Spleen (tissue), 11 donors: Measurements from ENCODE around the gene CDC42BPA. TPM values are rescaled to one million over a fixed set of nuclear protein-coding genes. Genes with fewer than 3 reads are reported as not detected.
"Not testable (repeated sequence)": the region's sequence is repeated elsewhere in the genome, so short reads cannot be mapped to it uniquely, and the experiment has no call there.

Experiments used
- DNase-seq: peaks from one replicate; pipeline ENCODE4 v3.0.0-alpha.2; 2020
- H3K27ac ChIP-seq, 8 donors: fragments of 200-600 bp; sonication (generic) in 7 of 8; 1 replicate in 4 of 8; 2 replicates in 4 of 8; pipeline versions ENCODE4 v1.5.0 to v1.8.0; 2016 to 2021; ENCODE audit warnings: inconsistent platforms in 4 of 8, mild to moderate bottlenecking in 4 of 8, moderate library complexity in 1 of 8
- H3K27me3 ChIP-seq, 7 donors: fragments of 200-600 bp; sonication (generic) in 6 of 7; replicated peaks in 1 of 7; 1 replicate in 4 of 7; 2 replicates in 3 of 7; pipeline versions ENCODE4 v1.5.0 to v1.8.0; 2016 to 2021; ENCODE audit warnings: inconsistent platforms in 3 of 7, mild to moderate bottlenecking in 1 of 7
- H3K36me3 ChIP-seq, 6 donors: fragments of 200-600 bp; sonication (generic) in 5 of 6; 1 replicate in 4 of 6; 2 replicates in 2 of 6; pipeline versions ENCODE4 v1.5.0 to v1.8.0; 2016 to 2021; ENCODE audit warnings: inconsistent platforms in 2 of 6
- H3K4me1 ChIP-seq, 6 donors: fragments of 200-600 bp; sonication (generic) in 5 of 6; 1 replicate in 3 of 6; 2 replicates in 3 of 6; pipeline versions ENCODE4 v1.5.0 to v1.8.0; 2016 to 2021; ENCODE audit warnings: inconsistent platforms in 3 of 6
- H3K4me3 ChIP-seq, 8 donors: fragments of 200-600 bp; sonication (generic) in 7 of 8; 1 replicate in 4 of 8; 2 replicates in 4 of 8; pipeline versions ENCODE4 v1.5.0 to v1.8.0; 2016 to 2021; ENCODE audit warnings: inconsistent platforms in 4 of 8, mild to moderate bottlenecking in 4 of 8, moderate library complexity in 2 of 8
- H3K9me3 ChIP-seq, 8 donors: fragments of 200-600 bp; sonication (generic) in 7 of 8; 1 replicate in 4 of 8; 2 replicates in 4 of 8; pipeline versions ENCODE4 v1.5.0 to v1.8.0; 2016 to 2021; ENCODE audit warnings: inconsistent platforms in 4 of 8
- CTCF ChIP-seq, 11 experiments: fragments of 200-600 bp in 7 of 11; fragments of 450-650 bp in 4 of 11; sonication (generic) in 4 of 11; IDR thresholded peaks in 8 of 11; conservative IDR thresholded peaks in 3 of 11; 1 replicate in 7 of 11; 2 replicates in 4 of 11; pipeline versions ENCODE4 v1.4.0 to v1.8.0; 2016 to 2021; ENCODE audit warnings: antibody characterized with exemption in 11 of 11, inconsistent platforms in 4 of 11, mild to moderate bottlenecking in 1 of 11
- POLR2A ChIP-seq, 3 donors: fragments of 450-650 bp; IDR thresholded peaks; one replicate each; pipeline ENCODE4 v1.5.1; 2017; ENCODE audit warnings: antibody characterized with exemption in 3 of 3, mild to moderate bottlenecking in 1 of 3
- POLR2AphosphoS5 ChIP-seq, 3 donors: sonication (generic); formaldehyde crosslinking; IDR thresholded peaks; one replicate each; pipeline ENCODE4 v1.5.1; 2017; ENCODE audit warnings: antibody characterized with exemption in 3 of 3
- WGBS, 5 donors: extraction: QIAGEN DNeasy Blood & Tissue Kit in 3 of 5; methylation state at CpG; one replicate each; pipeline versions ENCODE4 v1.1.5 to v1.1.7; 2013 to 2018; 5-methylcytosine and 5-hydroxymethylcytosine counted together
- intact Hi-C: fragments of 100-400 bp; cut with DNase I; formaldehyde crosslinking; loops from one replicate; pipeline ENCODE4 v1.15.0; 2023; ENCODE audit warnings: low total_unique reads
- polyA plus RNA-seq, 3 donors: library from polyadenylated mRNA; stranded (reverse); fragments of 200-250 nt; gene quantifications; one replicate each; pipeline ENCODE4 v1.2.1, GENCODE V29; 2013
- total RNA-seq, 7 donors: library from RNA; depleted of rRNA in 3 of 7; stranded (reverse); fragments of >200 nt in 3 of 7; fragmentation: NEBNext Ultra II Directional in 4 of 7; extraction: Animal tissue kit (Norgen Biotek cat#: 25700) in 4 of 7; gene quantifications; one replicate each; pipeline versions ENCODE4 v1.1.0 to v1.2.1, GENCODE V29; 2016 to 2021
- donor health status: healthy with polysubstance abuse.
- donor health status: DM: no; HTN: no; CAD: no; lungs with moderate emphysema.
- donor health status: DM: no; HTN: no; CAD: no.
- donor health status: Bipolar disorder and iron deficiency.
- donor health status: healthy.
- donor health status: DM: no; HTN: no; CAD: no.
- donor health status: DM: yes; HTN: yes; CAD: no.

Gene CDC42BPA
- total and polyA plus RNA-seq, 10 donors: 1.1 to 36.4 (median 27.6) TPM

GRCh38 chr1:226960256-226960655, 358.0 kb downstream of the CDC42BPA start:
- DNase-seq: no peak
- no peaks in the 10 kb centered on the region for H3K9me3 ChIP-seq
- intact Hi-C loops: no loop called here
- H3K27me3 ChIP-seq: no peaks in the 10 kb centered on the region
- WGBS, 5 donors: 74 to 82% (median 81%) methylated on average over 4 to 5 of the region's 5 CpGs
- no peak overlapping the region for H3K27ac ChIP-seq
- peaks cover 0 to 38% (median 15%) of the 10 kb centered on the region in 6 donors for H3K4me1 ChIP-seq
- no peak overlapping the region for H3K4me3 ChIP-seq
- no peak for TF ChIP-seq CTCF (IDR thresholded peaks at IDR 0.05 in 8 of 11, conservative IDR thresholded peaks at IDR 0.05 in 3 of 11)
- no peak for TF ChIP-seq POLR2AphosphoS5 (IDR thresholded peaks at IDR 0.05)
- no peak for TF ChIP-seq POLR2A (IDR thresholded peaks at IDR 0.05)
- H3K36me3 ChIP-seq: peaks cover 0 to 40% (median 6%) of the 10 kb centered on the region in 6 donors

GRCh38 chr1:226958300-226958699, 360.0 kb downstream of the CDC42BPA start:
- 93 to 98% (median 94%) methylated on average over 9 to 13 of the region's 13 CpGs for WGBS, 5 donors
- no peak for DNase-seq
- H3K9me3 ChIP-seq: no peaks in the 10 kb centered on the region
- H3K36me3 ChIP-seq: peaks cover 0 to 37% (median 0%) of the 10 kb centered on the region in 6 donors
- peaks cover 0 to 35% (median 5%) of the 10 kb centered on the region in 6 donors for H3K4me1 ChIP-seq
- intact Hi-C loops: no loop called here
- no peak overlapping the region for H3K27ac ChIP-seq
- no peak for TF ChIP-seq CTCF (IDR thresholded peaks at IDR 0.05 in 8 of 11, conservative IDR thresholded peaks at IDR 0.05 in 3 of 11)
- peak in 1 of 3 donors; percentile 18 for TF ChIP-seq POLR2AphosphoS5 (IDR thresholded peaks at IDR 0.05)
- H3K4me3 ChIP-seq: no peak overlapping the region
- H3K27me3 ChIP-seq: no peaks in the 10 kb centered on the region

GRCh38 chr1:226957714-226958113, 360.6 kb downstream of the CDC42BPA start:
- TF ChIP-seq CTCF (IDR thresholded peaks at IDR 0.05 in 8 of 11, conservative IDR thresholded peaks at IDR 0.05 in 3 of 11): no peak
- no peak for TF ChIP-seq POLR2A (IDR thresholded peaks at IDR 0.05)
- no peak for TF ChIP-seq POLR2AphosphoS5 (IDR thresholded peaks at IDR 0.05)
- intact Hi-C loops: no loop called here
- H3K27me3 ChIP-seq: no peaks in the 10 kb centered on the region
- H3K4me3 ChIP-seq: no peak overlapping the region
- WGBS, 5 donors: 94 to 98% (median 96%) methylated on average over 11 of the region's 11 CpGs
- H3K9me3 ChIP-seq: no peaks in the 10 kb centered on the region
- peaks cover 0 to 31% (median 0%) of the 10 kb centered on the region in 6 donors for H3K36me3 ChIP-seq
- H3K4me1 ChIP-seq: peaks cover 0 to 29% (median under 1%) of the 10 kb centered on the region in 6 donors
- DNase-seq: no peak
- H3K27ac ChIP-seq: no peak overlapping the region

- peaks cover 0 to 30% (median 0%) of the 10 kb centered on the region in 6 donors for H3K4me1 ChIP-seq
- no peak overlapping the region for H3K4me3 ChIP-seq
- 94 to 96% (median 95%) methylated on average over 6 of the region's 6 CpGs for WGBS, 5 donors
- no peak overlapping the region for H3K27ac ChIP-seq
- no peaks in the 10 kb centered on the region for H3K27me3 ChIP-seq
- H3K9me3 ChIP-seq: no peaks in the 10 kb centered on the region
- DNase-seq: no peak
- H3K36me3 ChIP-seq: peaks cover 0 to 25% (median 0%) of the 10 kb centered on the region in 6 donors
- TF ChIP-seq POLR2A (IDR thresholded peaks at IDR 0.05) (no peak), CTCF (IDR thresholded peaks at IDR 0.05 in 8 of 11, conservative IDR thresholded peaks at IDR 0.05 in 3 of 11) (no peak), POLR2AphosphoS5 (IDR thresholded peaks at IDR 0.05) (no peak)
- intact Hi-C loops: no loop called here
These were observed 361.2 kb downstream of the CDC42BPA start for GRCh38 chr1:226956942-226957713.

GRCh38 chr1:226955857-226956256, 362.4 kb downstream of the CDC42BPA start:
- H3K27me3 ChIP-seq, H3K9me3 ChIP-seq, DNase-seq, intact Hi-C loops, H3K27ac ChIP-seq, H3K4me3 ChIP-seq: not testable (repeated sequence)
- Histone ChIP-seq H3K36me3 (peaks cover 0 to 16% (median 0%) of the 10 kb centered on the region in 6 donors), H3K4me1 (peaks cover 0 to 42% (median 2%) of the 10 kb centered on the region in 6 donors)
- WGBS, 5 donors: 95 to 100% (median 97%) methylated on average over 2 of the region's 2 CpGs
